CD4-positive, alpha-beta memory T cell (primary cell): ENCODE measurements around the gene ATXN7. TPM values are rescaled to one million over a fixed set of nuclear protein-coding genes. Genes with fewer than 3 reads are reported as not detected.

ENCODE experiments used
- CTCF ChIA-PET: fragments of 350-600 bp; sonication (Branson Sonifier 250); formaldehyde crosslinking; loops from one replicate; lab custom pipeline; 2021; ENCODE audit warnings: inconsistent platforms; ENCODE audit not compliant: partially characterized antibody; lab: Charles Lee
- POLR2A ChIA-PET: fragments of 350-600 bp; sonication (Branson Sonifier 250); formaldehyde crosslinking; loops from one replicate; lab custom pipeline; 2021; ENCODE audit not compliant: partially characterized antibody; lab: Charles Lee
- DNase-seq, 5 donors: peaks; one replicate each; pipeline versions ENCODE4 v3.0.0 to v3.0.0-alpha.2; 2020 to 2022; ENCODE audit warnings: mixed read lengths in 1 of 5
- H3K27ac ChIP-seq: one replicate; pipeline ENCODE4 v1.7.0; 2013; ENCODE audit warnings: low read depth, low read length
- H3K27me3 ChIP-seq: 2 replicates; pipeline ENCODE4 v1.7.0; 2013; ENCODE audit warnings: mild to moderate bottlenecking, low read length, moderate library complexity; ENCODE audit not compliant: insufficient read depth
- H3K36me3 ChIP-seq: 2 replicates; pipeline ENCODE4 v1.7.0; 2013; ENCODE audit warnings: mild to moderate bottlenecking, low read length, moderate library complexity; ENCODE audit not compliant: insufficient read depth
- H3K4me1 ChIP-seq: 2 replicates; pipeline ENCODE4 v1.7.0; 2013; ENCODE audit warnings: mild to moderate bottlenecking, low read length, moderate library complexity; ENCODE audit not compliant: insufficient read depth
- H3K4me3 ChIP-seq, 2 donors: one replicate each; pipeline ENCODE4 v1.7.0; 2013; ENCODE audit warnings: low read length in 2 of 2, mild to moderate bottlenecking in 1 of 2
- H3K9me3 ChIP-seq, 2 donors: one replicate each; pipeline ENCODE4 v1.7.0; 2013; ENCODE audit warnings: low read length in 2 of 2, control low read depth in 1 of 2; ENCODE audit not compliant: control insufficient read depth in 1 of 2
- H3K27ac Mint-ChIP-seq, 7 donors: one replicate each; pipeline ENCODE4 v1.8.0; 2020 to 2021; ENCODE audit warnings: mixed read lengths in 7 of 7, mild to moderate bottlenecking in 6 of 7, inconsistent platforms in 3 of 7, moderate library complexity in 3 of 7
- H3K27me3 Mint-ChIP-seq, 2 donors: one replicate each; pipeline ENCODE4 v1.8.0; 2020 to 2021; ENCODE audit warnings: mixed read lengths in 2 of 2
- H3K36me3 Mint-ChIP-seq, 2 donors: one replicate each; pipeline ENCODE4 v1.8.0; 2020 to 2021; ENCODE audit warnings: mixed read lengths in 2 of 2, inconsistent platforms in 1 of 2, mild to moderate bottlenecking in 1 of 2
- H3K4me1 Mint-ChIP-seq, 4 donors: one replicate each; pipeline ENCODE4 v1.8.0; 2020 to 2021; ENCODE audit warnings: mixed read lengths in 4 of 4, mild to moderate bottlenecking in 1 of 4
- H3K4me3 Mint-ChIP-seq, 8 donors: one replicate each; pipeline ENCODE4 v1.8.0; 2020 to 2021; ENCODE audit warnings: mixed read lengths in 8 of 8, mild to moderate bottlenecking in 7 of 8, moderate library complexity in 6 of 8, inconsistent platforms in 3 of 8
- H3K9me3 Mint-ChIP-seq, 8 donors: one replicate each; pipeline ENCODE4 v1.8.0; 2020 to 2021; ENCODE audit warnings: mixed read lengths in 8 of 8, mild to moderate bottlenecking in 5 of 8, inconsistent platforms in 3 of 8, moderate library complexity in 1 of 8
- intact Hi-C: fragments of 100-400 bp; cut with micrococcal nuclease; formaldehyde crosslinking; loops from one replicate; pipeline ENCODE4 v1.15.1; 2023
- polyA plus RNA-seq, 2 donors: library from polyadenylated mRNA; unstranded; fragments of 300-500 nt; fragmentation: Illumina TruSeq; gene quantifications; one replicate each; pipeline ENCODE4 v1.2.3, GENCODE V29; 2021
- total RNA-seq, 2 experiments: library from RNA; stranded (reverse); gene quantifications; one replicate each; pipeline ENCODE4 v1.2.3, GENCODE V29; 2021

ATXN7 gene
- total and polyA plus RNA-seq, 4 experiments from 2014 or later, result 13.4 to 160 (median 89.2) TPM

GRCh38 chr3:63951492-63952247, 88.0 kb downstream of the ATXN7 start:
- DNase-seq, result no peak
- POLR2A ChIA-PET, result interaction anchor here (1.3 to 1.6 kb wide), 4 partner anchors 17 to 71 kb away, joined by 4 to 7 read pairs (median 5); partner anchors contain the start of genes PSMD6 and SCAANT1
- intact Hi-C loops, result no loop called here
- Mint-ChIP-seq H3K9me3 (no peaks in the 10 kb centered on the region), H3K36me3 (peaks cover 29 to 30% of the 10 kb centered on the region in 2 donors), H3K27me3 (no peaks in the 10 kb centered on the region), H3K4me3 (peak overlapping the region; percentile 38 to 78 (median 62)), H3K27ac (peak overlapping the region; percentile 43 to 87 (median 72)), H3K4me1 (peaks cover 37 to 63% (median 56%) of the 10 kb centered on the region in 4 donors)
- Histone ChIP-seq H3K9me3 (no peaks in the 10 kb centered on the region), H3K27me3 (no peaks in the 10 kb centered on the region), H3K27ac (peak overlapping the region; percentile 22), H3K4me3 (peak overlapping the region in 1 of 2 donors; percentile 17), H3K4me1 (peaks cover 51% of the 10 kb centered on the region), H3K36me3 (peaks cover 8% of the 10 kb centered on the region)
- CTCF ChIA-PET, result interaction anchor here (1.5 to 3.9 kb wide), 3 partner anchors 10 to 71 kb away, joined by 10 to 19 read pairs (median 14); partner anchors contain the start of gene PSMD6

GRCh38 chr3:63952248-63952594, 88.6 kb downstream of the ATXN7 start:
- no peaks in the 10 kb centered on the region for H3K9me3 ChIP-seq
- no peak overlapping the region for H3K4me3 ChIP-seq
- intact Hi-C loops, result no loop called here
- ChIA-PET POLR2A (interaction anchor here (1.6 kb wide), 1 partner anchor 71 kb away, joined by 4 read pairs; the partner anchor contains the start of gene PSMD6), CTCF (interaction anchor here (1.5 to 3.9 kb wide), 3 partner anchors 9 to 71 kb away, joined by 10 to 19 read pairs (median 14); partner anchors contain the start of gene PSMD6)
- Mint-ChIP-seq H3K4me1 (peaks cover 35 to 62% (median 52%) of the 10 kb centered on the region in 4 donors), H3K36me3 (peaks cover 29 to 30% of the 10 kb centered on the region in 2 donors), H3K27ac (peak overlapping the region; percentile 6 to 81 (median 48)), H3K4me3 (peak overlapping the region in 3 of 8 donors; percentile 1 to 26 (median 25)), H3K27me3 (no peaks in the 10 kb centered on the region), H3K9me3 (no peaks in the 10 kb centered on the region)
- H3K27me3 ChIP-seq, result no peaks in the 10 kb centered on the region
- no peak overlapping the region for H3K27ac ChIP-seq
- H3K4me1 ChIP-seq, result peaks cover 45% of the 10 kb centered on the region
- no peak for DNase-seq
- peaks cover 8% of the 10 kb centered on the region for H3K36me3 ChIP-seq

- H3K27me3 Mint-ChIP-seq, result no peaks in the 10 kb centered on the region
- peaks cover 33 to 63% (median 49%) of the 10 kb centered on the region in 4 donors for H3K4me1 Mint-ChIP-seq
- H3K4me3 Mint-ChIP-seq, result no peak overlapping the region
- Histone ChIP-seq H3K27ac (no peak overlapping the region), H3K27me3 (no peaks in the 10 kb centered on the region), H3K4me1 (peaks cover 31% of the 10 kb centered on the region), H3K36me3 (peaks cover 8% of the 10 kb centered on the region), H3K4me3 (no peak overlapping the region), H3K9me3 (no peaks in the 10 kb centered on the region)
- H3K36me3 Mint-ChIP-seq, result peaks cover 22 to 23% of the 10 kb centered on the region in 2 donors
- intact Hi-C loops, result no loop called here
- no peaks in the 10 kb centered on the region for H3K9me3 Mint-ChIP-seq
- ChIA-PET POLR2A (no interaction called here), CTCF (no interaction called here)
- no peak for DNase-seq
- peak overlapping the region in 6 of 7 donors; percentile 13 to 84 (median 36) for H3K27ac Mint-ChIP-seq
These were observed 90.5 kb downstream of the ATXN7 start for GRCh38 chr3:63954182-63954581.

DNA sequence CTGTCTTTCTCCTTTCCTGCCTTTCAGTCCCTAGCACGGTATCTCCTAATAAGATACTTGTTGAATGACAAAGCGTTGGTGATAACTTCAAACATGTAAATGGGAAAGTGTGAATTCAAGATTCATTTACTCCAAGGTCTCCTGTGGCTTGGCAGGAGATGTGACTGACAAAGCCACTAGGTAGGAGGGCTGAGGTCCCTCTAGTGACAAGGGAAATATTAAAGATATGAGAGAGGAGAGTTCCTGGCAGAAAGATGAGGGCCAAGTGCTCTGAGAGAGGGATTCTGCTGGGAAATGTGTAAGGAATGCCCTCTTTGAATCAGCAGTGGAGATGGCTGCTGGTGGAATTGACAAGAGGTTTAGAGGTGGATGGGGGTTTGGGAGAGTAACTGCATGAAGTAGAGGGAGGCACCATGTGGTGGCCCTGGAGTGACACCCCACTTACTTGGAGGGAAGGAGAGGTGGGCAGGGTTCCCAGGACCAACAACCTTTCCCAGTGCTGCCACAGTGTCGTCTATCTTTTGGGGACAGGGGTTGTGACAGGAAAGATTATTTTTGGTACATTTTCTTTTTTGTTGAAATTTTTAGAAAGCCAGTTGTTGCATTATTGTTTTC, 91.5 kb downstream of the ATXN7 start:
- H3K4me1 ChIP-seq, result peaks cover 25% of the 10 kb centered on the region
- no peak for DNase-seq
- peaks cover 37 to 64% (median 48%) of the 10 kb centered on the region in 4 donors for H3K4me1 Mint-ChIP-seq
- peak overlapping the region in 6 of 7 donors; percentile 53 to 95 (median 78) for H3K27ac Mint-ChIP-seq
- intact Hi-C loops, result no loop called here
- H3K36me3 ChIP-seq, result peaks cover 8% of the 10 kb centered on the region
- peaks cover 22 to 23% of the 10 kb centered on the region in 2 donors for H3K36me3 Mint-ChIP-seq
- no peaks in the 10 kb centered on the region for H3K27me3 ChIP-seq
- no peak overlapping the region for H3K4me3 ChIP-seq
- no peaks in the 10 kb centered on the region for H3K9me3 Mint-ChIP-seq
- POLR2A ChIA-PET, result no interaction called here
- H3K27ac ChIP-seq, result no peak overlapping the region
- no peak overlapping the region for H3K4me3 Mint-ChIP-seq
- H3K9me3 ChIP-seq, result no peaks in the 10 kb centered on the region
- CTCF ChIA-PET, result interaction anchor here (16.0 kb wide), 1 partner anchor 30 kb away, joined by 875 read pairs; no protein-coding TSS in a partner anchor
- no peaks in the 10 kb centered on the region for H3K27me3 Mint-ChIP-seq

DNA sequence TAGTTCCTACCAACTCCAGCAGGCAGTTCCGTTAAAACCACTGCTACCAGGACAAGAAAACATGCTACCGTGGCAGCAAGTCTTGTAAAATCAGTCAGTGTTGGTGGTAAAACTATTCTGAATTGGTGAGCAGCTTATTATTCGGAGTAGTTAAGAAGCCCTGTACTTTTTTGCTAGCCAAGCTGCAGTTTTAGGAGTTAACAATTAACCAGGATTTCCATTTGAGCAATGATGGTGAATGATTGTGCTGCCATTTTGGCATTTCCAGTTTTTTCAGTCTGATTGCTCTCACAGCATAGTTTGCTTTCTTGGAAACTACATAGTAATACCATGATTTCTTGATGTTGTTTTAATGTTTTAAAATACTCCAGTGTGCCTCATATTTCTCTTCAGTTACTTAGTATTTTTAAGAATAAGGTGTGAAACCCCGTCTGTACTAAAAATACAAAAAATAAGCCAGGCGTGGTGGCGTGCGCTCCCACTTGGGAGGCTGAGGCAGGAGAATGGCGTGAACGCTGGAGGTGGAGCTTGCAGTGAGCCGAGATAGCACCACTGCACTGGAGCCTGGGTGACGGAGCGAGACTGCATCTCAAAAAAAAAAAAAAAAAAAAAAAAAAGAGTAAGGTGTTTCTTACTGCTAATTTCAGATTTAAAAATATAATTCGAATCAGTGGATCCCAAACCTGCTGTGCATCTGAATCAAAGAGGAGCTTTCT, 92.3 kb downstream of the ATXN7 start:
- no peak overlapping the region for H3K4me3 Mint-ChIP-seq
- H3K36me3 Mint-ChIP-seq, result peaks cover 22 to 23% of the 10 kb centered on the region in 2 donors
- intact Hi-C loops, result no loop called here
- peak overlapping the region in 3 of 7 donors; percentile 20 to 53 (median 45) for H3K27ac Mint-ChIP-seq
- peaks cover 38 to 61% (median 46%) of the 10 kb centered on the region in 4 donors for H3K4me1 Mint-ChIP-seq
- no peaks in the 10 kb centered on the region for H3K27me3 Mint-ChIP-seq
- Histone ChIP-seq H3K9me3 (no peaks in the 10 kb centered on the region), H3K27ac (no peak overlapping the region), H3K4me3 (no peak overlapping the region), H3K36me3 (peaks cover 8% of the 10 kb centered on the region), H3K27me3 (no peaks in the 10 kb centered on the region), H3K4me1 (peaks cover 21% of the 10 kb centered on the region)
- no peak for DNase-seq
- ChIA-PET POLR2A (interaction anchor here (0.8 to 1.7 kb wide), 2 partner anchors 44 to 67 kb away, joined by 3 to 5 read pairs; partner anchors contain the start of genes PSMD6 and SCAANT1), CTCF (interaction anchor here (0.8 to 16.0 kb wide), 3 partner anchors 29 to 98 kb away, joined by 3 to 875 read pairs (median 3); partner anchors contain the start of gene PSMD6)
- H3K9me3 Mint-ChIP-seq, result no peaks in the 10 kb centered on the region

- Mint-ChIP-seq H3K9me3 (no peaks in the 10 kb centered on the region), H3K36me3 (peaks cover 12 to 14% of the 10 kb centered on the region in 2 donors), H3K4me1 (peaks cover 32 to 48% (median 40%) of the 10 kb centered on the region in 4 donors), H3K27ac (peak overlapping the region; percentile 11 to 85 (median 70)), H3K4me3 (no peak overlapping the region), H3K27me3 (no peaks in the 10 kb centered on the region)
- H3K4me3 ChIP-seq, result no peak overlapping the region
- DNase-seq, result no peak
- CTCF ChIA-PET, result interaction anchor here (11.5 to 16.0 kb wide), 2 partner anchors 26 to 64 kb away, joined by 101 to 875 read pairs; partner anchors contain the start of gene PSMD6
- H3K27me3 ChIP-seq, result no peaks in the 10 kb centered on the region
- intact Hi-C loops, result no loop called here
- H3K27ac ChIP-seq, result no peak overlapping the region
- peaks cover 7% of the 10 kb centered on the region for H3K4me1 ChIP-seq
- peaks cover 5% of the 10 kb centered on the region for H3K36me3 ChIP-seq
- no peaks in the 10 kb centered on the region for H3K9me3 ChIP-seq
- POLR2A ChIA-PET, result interaction anchor here (0.8 kb wide), 1 partner anchor 65 kb away, joined by 3 read pairs; no protein-coding TSS in a partner anchor
These were observed 95.5 kb downstream of the ATXN7 start for GRCh38 chr3:63959146-63959545.
